ENCODE measurements around the gene LIME1. TPM values are rescaled to one million over a fixed set of nuclear protein-coding genes. Genes with fewer than 3 reads are reported as not detected.

Gene LIME1
- total RNA-seq, 4 donors from 2014 or later = 11.4 to 51.9 (median 17.6) TPM

DNA sequence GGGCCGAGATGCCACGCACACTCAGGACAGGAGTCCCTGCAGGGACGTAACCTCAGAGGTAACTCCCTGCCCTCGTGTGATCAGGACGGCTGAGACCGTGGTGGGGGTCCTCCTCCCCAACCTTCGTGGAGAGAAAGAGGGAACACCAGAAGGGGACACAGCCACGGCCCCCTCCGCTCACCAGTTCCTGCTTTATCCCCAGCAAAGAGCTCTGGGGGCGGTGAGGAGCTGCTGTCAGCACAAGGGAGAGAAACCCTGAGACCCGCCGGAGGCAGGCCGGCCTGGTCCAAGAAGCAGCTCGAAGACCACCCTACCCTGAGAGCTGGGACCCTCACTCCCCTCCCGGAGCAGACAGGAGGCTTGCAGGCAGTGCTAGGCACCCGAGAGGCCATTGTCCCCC, 47.5 kb downstream of the LIME1 start:
- no peak overlapping the region for H3K27ac ChIP-seq

DNA sequence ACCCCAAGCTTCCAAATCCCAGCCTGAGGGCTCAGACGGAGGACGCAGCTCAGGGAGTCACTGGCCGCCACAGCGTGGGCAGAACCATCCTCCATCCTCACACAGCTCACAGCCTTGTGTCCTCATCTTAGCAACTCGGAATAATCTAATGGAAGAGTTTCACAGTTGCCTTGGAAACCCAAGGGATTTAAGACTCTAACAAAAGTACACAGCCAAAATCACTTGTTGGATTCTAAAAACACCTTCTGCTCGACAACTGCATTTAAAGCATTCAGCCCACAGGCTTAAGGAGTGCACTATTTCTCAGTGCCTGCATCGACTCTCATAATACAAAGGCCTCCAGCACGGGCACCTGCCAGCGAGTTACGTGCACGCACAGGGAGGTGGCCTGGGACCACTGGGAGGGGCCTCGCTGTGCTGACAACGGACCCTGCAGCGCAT, 49.2 kb downstream of the LIME1 start:
- TF ChIP-seq EP300 (IDR thresholded peaks at IDR 0.05) (no peak), POLR2A (IDR thresholded peaks at IDR 0.05) (no peak)
- TF ChIP-seq, protein P1, sequence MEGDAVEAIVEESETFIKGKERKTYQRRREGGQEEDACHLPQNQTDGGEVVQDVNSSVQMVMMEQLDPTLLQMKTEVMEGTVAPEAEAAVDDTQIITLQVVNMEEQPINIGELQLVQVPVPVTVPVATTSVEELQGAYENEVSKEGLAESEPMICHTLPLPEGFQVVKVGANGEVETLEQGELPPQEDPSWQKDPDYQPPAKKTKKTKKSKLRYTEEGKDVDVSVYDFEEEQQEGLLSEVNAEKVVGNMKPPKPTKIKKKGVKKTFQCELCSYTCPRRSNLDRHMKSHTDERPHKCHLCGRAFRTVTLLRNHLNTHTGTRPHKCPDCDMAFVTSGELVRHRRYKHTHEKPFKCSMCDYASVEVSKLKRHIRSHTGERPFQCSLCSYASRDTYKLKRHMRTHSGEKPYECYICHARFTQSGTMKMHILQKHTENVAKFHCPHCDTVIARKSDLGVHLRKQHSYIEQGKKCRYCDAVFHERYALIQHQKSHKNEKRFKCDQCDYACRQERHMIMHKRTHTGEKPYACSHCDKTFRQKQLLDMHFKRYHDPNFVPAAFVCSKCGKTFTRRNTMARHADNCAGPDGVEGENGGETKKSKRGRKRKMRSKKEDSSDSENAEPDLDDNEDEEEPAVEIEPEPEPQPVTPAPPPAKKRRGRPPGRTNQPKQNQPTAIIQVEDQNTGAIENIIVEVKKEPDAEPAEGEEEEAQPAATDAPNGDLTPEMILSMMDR (IDR thresholded peaks at IDR 0.05) = no peak

More for the DNA sequence above, 47.5 kb downstream of the LIME1 start:
- no peak for TF ChIP-seq EP300 (IDR thresholded peaks at IDR 0.05)
- no peak for TF ChIP-seq POLR2A (IDR thresholded peaks at IDR 0.05)
- TF ChIP-seq, protein P1 (IDR thresholded peaks at IDR 0.05) = no peak
- no peaks in the 10 kb centered on the region for H3K27me3 ChIP-seq
- peaks cover 0 to 3% (median 0%) of the 10 kb centered on the region in 4 donors for H3K4me1 ChIP-seq
- no peak overlapping the region for H3K4me3 ChIP-seq
- peaks cover 0 to 16% (median 0%) of the 10 kb centered on the region in 3 donors for H3K36me3 ChIP-seq
- H3K9me3 ChIP-seq = no peaks in the 10 kb centered on the region
- WGBS, 2 donors = 87 to 88% methylated on average over 10 to 16 of the region's 16 CpGs
- DNase-seq (ENCODE audit: low spot score in 2 of 2) = no peak

DNA sequence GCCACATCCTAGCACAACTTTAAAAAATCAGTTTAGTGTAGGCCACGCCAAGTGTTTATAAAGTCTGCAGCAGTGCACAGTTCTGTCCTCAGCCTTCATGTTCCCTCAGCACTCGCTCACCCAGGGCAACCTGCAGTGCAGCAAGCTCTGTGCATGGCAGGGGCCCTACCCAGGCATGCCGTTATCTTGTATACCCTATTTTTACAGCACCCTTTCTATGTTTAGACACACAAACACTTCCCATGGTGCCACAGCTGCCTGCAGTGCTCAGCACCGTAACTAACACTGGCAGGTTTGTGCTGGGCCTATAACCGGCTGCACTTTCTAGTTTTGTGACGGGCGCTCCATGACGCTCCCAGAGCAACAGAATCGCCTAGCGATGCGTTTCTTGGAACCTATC, 50.8 kb downstream of the LIME1 start:
- no peaks in the 10 kb centered on the region for H3K9me3 ChIP-seq
- peaks cover 0 to 9% (median 0%) of the 10 kb centered on the region in 4 donors for H3K4me1 ChIP-seq
- H3K27ac ChIP-seq = no peak overlapping the region
- no peak for DNase-seq (ENCODE audit: low spot score in 2 of 2)
- no peak for TF ChIP-seq EP300 (IDR thresholded peaks at IDR 0.05)
- TF ChIP-seq, protein P1 (IDR thresholded peaks at IDR 0.05) = no peak
- no peak for TF ChIP-seq POLR2A (IDR thresholded peaks at IDR 0.05)
- no peak overlapping the region for H3K4me3 ChIP-seq
- 85 to 88% methylated on average over 11 of the region's 11 CpGs for WGBS, 2 donors
- peaks cover 0 to 34% (median 0%) of the 10 kb centered on the region in 3 donors for H3K36me3 ChIP-seq
- H3K27me3 ChIP-seq = no peaks in the 10 kb centered on the region

More for the DNA sequence above, 49.2 kb downstream of the LIME1 start:
- peaks cover 0 to 3% (median 0%) of the 10 kb centered on the region in 4 donors for H3K4me1 ChIP-seq
- no peak overlapping the region for H3K4me3 ChIP-seq
- peaks cover 0 to 33% (median 0%) of the 10 kb centered on the region in 3 donors for H3K36me3 ChIP-seq
- H3K9me3 ChIP-seq = no peaks in the 10 kb centered on the region
- WGBS, 2 donors = 64 to 68% methylated on average over 14 of the region's 14 CpGs
- no peak for DNase-seq (ENCODE audit: low spot score in 2 of 2)
- H3K27me3 ChIP-seq = no peaks in the 10 kb centered on the region
- no peak overlapping the region for H3K27ac ChIP-seq

DNA sequence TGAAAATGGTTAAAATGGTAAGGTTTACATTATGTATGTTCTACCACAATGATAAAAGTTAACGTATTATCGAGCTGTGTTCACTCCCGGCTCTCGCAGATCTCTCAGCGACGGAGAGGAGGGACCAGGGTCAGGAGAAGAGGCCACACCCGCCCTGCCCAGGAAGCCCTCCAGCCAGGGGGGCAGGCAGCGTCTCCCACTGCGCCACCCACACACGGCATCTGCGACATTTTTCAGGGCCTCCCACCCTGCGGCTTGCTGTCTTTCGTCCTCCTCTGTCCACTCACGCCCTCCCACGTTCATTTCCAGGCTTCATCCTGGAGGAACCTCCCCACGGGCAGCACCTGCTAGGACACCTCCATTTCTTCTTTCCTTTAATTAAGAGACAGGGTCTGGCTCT, 51.3 kb downstream of the LIME1 start:
- Histone ChIP-seq H3K4me1 (peaks cover 0 to 9% (median 0%) of the 10 kb centered on the region in 4 donors), H3K27ac (peak overlapping the region in 1 of 4 donors; percentile 29), H3K9me3 (no peaks in the 10 kb centered on the region), H3K36me3 (peaks cover 0 to 34% (median 0%) of the 10 kb centered on the region in 3 donors), H3K4me3 (no peak overlapping the region), H3K27me3 (no peaks in the 10 kb centered on the region)
- TF ChIP-seq EP300 (IDR thresholded peaks at IDR 0.05) (no peak), POLR2A (IDR thresholded peaks at IDR 0.05) (no peak)
- TF ChIP-seq, protein P1 (IDR thresholded peaks at IDR 0.05) = no peak
- DNase-seq (ENCODE audit: low spot score in 2 of 2) = no peak
- 79 to 88% methylated on average over 16 of the region's 16 CpGs for WGBS, 2 donors

Small RNA genes within 50 kb of the gene (small RNA-seq; reads per million reads assigned to genes)
- gene LIME1 = not detected
- gene TNFRSF6B = not detected

Other genes with a start within 250 kb of the LIME1 start
- not detected for gene EEF1A2, start 237.6 kb upstream of the LIME1 start, total RNA-seq
- gene PPDPF, start 215.9 kb upstream of the LIME1 start, total RNA-seq = 100 to 1,000 TPM in 3 of 4 donors, 10 to 100 TPM in 1; 59.0 to 165 (median 119) TPM
- under 1 TPM in 2 of 4 donors, not detected in 2; 0.21 to 0.90 TPM for gene PTK6, start 199.3 kb upstream of the LIME1 start, total RNA-seq
- gene SRMS, start 188.9 kb upstream of the LIME1 start, total RNA-seq = not detected
- gene FNDC11, start 182.5 kb upstream of the LIME1 start, total RNA-seq = 1 to 10 TPM in 1 of 4 donors, under 1 TPM in 2, not detected in 1; 0.21 to 1.4 (median 0.30) TPM
- gene HELZ2, start 162.4 kb upstream of the LIME1 start, total RNA-seq = 10 to 100 TPM; 16.3 to 33.7 (median 24.7) TPM
- 10 to 100 TPM; 12.5 to 14.7 (median 13.7) TPM for gene GMEB2, start 109.6 kb upstream of the LIME1 start, total RNA-seq
- 10 to 100 TPM; 12.3 to 26.4 (median 15.5) TPM for gene STMN3, start 83.2 kb upstream of the LIME1 start, total RNA-seq
- 10 to 100 TPM; 28.2 to 62.4 (median 46.7) TPM for gene RTEL1, start 78.4 kb upstream of the LIME1 start, total RNA-seq
- 10 to 100 TPM in 3 of 4 donors, 1 to 10 TPM in 1; 8.0 to 61.2 (median 35.9) TPM for gene TNFRSF6B, start 40.0 kb upstream of the LIME1 start, total RNA-seq
- 10 to 100 TPM; 36.9 to 71.1 (median 50.9) TPM for gene ARFRP1, start 28.7 kb upstream of the LIME1 start, total RNA-seq
- 10 to 100 TPM; 27.5 to 70.8 (median 40.9) TPM for gene ZGPAT, start 28.6 kb upstream of the LIME1 start, total RNA-seq
- 100 to 1,000 TPM in 1 of 4 donors, 10 to 100 TPM in 3; 71.5 to 126 (median 72.5) TPM for gene SLC2A4RG, start 3.1 kb downstream of the LIME1 start, total RNA-seq
- 10 to 100 TPM; 11.5 to 20.4 (median 12.6) TPM for gene ZBTB46, start 94.6 kb downstream of the LIME1 start, total RNA-seq
- gene ABHD16B, start 124.8 kb downstream of the LIME1 start, total RNA-seq = not detected
- 100 to 1,000 TPM; 108 to 122 (median 115) TPM for gene TPD52L2, start 128.6 kb downstream of the LIME1 start, total RNA-seq
- 10 to 100 TPM; 30.6 to 40.2 (median 32.1) TPM for gene DNAJC5, start 158.5 kb downstream of the LIME1 start, total RNA-seq
- gene UCKL1, start 219.8 kb downstream of the LIME1 start, total RNA-seq = 10 to 100 TPM; 31.2 to 96.0 (median 50.0) TPM
- gene ZNF512B, start 233.3 kb downstream of the LIME1 start, total RNA-seq = 10 to 100 TPM in 2 of 4 donors, 1 to 10 TPM in 2; 8.3 to 18.3 (median 11.7) TPM
- gene SAMD10, start 243.0 kb downstream of the LIME1 start, total RNA-seq = 1 to 10 TPM; 1.3 to 5.1 (median 2.8) TPM
- gene PRPF6, start 244.5 kb downstream of the LIME1 start, total RNA-seq = 10 to 100 TPM; 70.5 to 77.0 (median 73.8) TPM